HK-2 (cell line): ENCODE results near the gene B4GALNT3.
"Not testable (repeated sequence)": the region's sequence is repeated elsewhere in the genome, so short reads cannot be mapped to it uniquely, and the experiment has no call there.

Experiments
- DNase-seq: peaks from one replicate; pipeline ENCODE4 v3.0.0-alpha.2; 2018; ENCODE audit not compliant: unreplicated experiment

The B4GALNT3 gene

DNA sequence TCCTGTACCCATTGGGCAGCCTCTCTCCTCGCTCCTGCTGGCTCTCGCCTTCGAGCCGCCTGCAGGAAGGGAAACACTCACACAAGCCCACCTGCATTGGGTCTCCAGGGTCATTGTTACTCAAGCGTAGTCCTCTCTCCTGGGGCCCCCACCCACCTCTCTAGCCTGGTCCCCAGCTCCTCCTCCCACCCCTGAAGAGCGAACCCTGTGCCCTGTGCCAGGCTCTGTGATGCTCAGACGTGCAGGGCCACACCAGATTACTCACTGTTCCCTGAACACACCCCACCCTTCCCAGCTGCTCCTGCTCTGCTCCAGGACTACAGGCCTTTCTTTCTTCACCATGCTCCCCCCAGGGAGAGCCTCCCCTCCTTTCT is 115.4 kb downstream of the B4GALNT3 start:
- DNase-seq, result no peak

DNA sequence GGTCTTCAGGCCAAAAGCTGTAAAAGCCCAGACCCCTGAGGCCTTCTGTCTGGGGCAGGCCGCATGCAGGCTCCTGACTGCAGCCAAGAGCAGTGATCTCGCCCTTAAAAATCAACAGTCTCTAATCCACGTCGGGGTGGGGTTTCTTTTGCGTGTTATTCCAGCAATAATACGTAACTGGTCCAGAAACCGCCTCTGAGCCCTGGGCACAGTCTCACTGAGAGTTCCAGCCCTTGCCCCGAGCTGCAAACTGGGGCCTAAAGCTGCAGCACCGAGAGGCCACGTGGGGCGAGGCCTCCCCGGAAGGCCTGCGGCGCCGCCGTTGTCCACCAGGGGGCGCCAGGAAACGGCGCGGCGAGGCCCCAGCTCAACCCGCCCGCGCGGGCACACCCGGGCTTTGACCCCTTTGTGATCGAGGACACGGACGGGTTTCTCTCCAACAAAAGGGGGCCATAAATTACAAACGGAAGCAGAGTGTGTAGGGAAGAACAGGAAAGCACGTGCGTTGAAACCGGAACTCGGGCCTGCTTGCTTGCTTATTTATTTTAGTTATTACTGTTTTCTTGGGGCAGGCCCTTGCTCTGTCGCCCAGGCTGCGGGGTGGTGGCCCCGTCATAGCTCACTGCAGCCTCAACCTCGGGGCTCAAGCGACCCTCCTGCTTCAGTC is 116.3 kb downstream of the B4GALNT3 start:
- peak; percentile 83 for DNase-seq

DNA sequence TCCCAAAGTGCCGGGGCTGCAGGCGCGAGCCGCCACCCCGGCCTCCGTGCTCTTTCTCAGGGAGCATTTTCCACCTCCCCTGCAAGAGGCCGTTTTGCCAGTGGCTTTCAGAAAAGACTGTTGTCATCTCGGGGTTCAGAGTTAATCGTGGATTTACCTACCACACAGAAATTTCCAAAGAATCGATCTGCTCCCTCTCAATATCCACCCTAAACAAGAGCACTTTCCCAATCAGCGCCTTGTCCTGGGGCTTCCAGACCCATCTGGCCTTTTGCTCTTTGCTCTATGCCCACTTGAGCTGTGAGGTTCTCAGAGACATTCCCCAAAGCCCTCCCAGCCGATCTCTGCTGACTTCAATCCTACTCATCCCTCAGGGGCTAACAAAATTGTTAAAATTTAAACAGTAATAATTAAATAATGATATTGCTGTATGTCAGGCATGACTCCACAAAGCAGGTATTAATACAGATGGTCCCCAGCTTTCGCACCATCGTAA is 116.9 kb downstream of the B4GALNT3 start:
- DNase-seq, result no peak

DNA sequence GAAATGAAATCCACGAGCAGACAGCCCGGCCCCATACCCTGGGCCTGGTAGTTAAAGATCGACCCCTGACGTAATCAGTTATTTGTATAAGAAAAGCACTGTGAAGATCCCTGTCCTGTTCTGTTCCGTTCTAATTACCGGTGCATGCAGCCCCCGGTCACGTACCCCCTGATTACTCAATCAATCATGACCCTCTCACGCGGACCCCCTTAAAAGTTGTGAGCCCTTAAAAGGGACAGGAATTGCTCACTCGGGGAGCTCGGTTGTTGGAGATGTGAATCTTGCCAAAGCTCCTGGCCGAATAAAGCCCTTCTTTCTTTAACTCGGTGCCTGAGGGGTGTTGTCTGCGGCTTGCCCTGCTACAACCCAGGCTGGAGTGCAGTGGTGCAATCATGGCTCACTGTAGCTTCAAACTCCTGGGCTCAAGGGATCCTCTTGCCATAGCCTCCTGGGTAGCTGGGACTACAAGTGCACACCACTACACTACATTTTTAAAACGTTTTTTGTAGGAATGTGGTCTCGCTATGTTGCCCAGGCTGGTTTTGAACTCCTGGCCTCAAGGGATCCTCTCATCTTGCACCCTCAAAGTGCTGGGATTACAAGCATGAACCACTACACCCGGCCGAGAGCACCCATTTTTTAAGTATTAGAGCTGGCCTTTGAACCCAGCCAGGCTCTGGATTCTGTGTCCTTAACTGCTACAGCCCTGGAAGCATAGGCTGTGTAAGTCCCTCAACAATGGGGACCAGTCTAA is 118.4 kb downstream of the B4GALNT3 start:
- DNase-seq, result not testable (repeated sequence)

- DNase-seq, result no peak
These were observed 119.1 kb downstream of the B4GALNT3 start for GRCh38 chr12:578748-579419.

GRCh38 chr12:579420-580110 is 119.8 kb downstream of the B4GALNT3 start:
- DNase-seq, result no peak

- DNase-seq, result no peak
These were observed 121.1 kb downstream of the B4GALNT3 start for GRCh38 chr12:580813-581212.

DNA sequence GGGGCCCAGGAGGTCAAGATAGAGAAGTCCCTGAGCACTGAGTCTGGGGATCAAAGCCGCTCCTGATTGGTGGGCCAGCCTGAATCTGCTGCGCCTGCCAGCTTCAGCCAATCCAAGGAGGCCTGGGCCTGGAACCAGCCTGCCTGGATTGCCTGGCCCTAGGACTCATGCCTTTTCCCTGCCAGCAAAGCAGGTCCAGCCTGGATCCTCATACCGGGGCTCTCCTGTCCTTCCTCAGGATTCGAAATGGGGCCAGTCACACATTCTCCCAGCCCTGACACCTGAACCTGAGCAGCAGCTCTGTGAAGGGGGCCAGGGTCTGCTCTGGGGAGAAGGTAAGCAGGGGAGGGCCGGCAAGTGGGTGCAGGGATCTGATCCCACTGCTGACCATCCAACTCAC is 121.6 kb downstream of the B4GALNT3 start:
- DNase-seq, result no peak

DNA sequence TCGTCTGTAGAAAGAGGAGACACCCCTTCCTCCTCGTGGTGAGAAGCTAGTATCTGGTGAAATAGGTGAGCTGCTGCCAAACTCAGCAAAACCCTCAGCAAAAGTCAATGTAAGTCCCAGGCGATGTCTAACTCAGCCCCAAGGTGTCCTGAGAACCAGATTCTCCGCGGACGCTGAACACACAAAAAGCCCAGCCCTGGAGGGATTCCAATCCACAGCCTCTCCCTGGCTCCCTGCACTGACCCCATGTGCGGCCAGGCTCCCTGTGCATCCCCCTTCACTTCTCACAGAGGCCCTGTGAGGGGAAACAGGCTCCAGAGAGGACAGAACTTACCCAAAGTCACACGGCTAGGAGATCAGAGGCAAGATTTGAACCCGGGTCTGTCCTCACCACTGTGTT is 122.0 kb downstream of the B4GALNT3 start:
- no peak for DNase-seq

DNA sequence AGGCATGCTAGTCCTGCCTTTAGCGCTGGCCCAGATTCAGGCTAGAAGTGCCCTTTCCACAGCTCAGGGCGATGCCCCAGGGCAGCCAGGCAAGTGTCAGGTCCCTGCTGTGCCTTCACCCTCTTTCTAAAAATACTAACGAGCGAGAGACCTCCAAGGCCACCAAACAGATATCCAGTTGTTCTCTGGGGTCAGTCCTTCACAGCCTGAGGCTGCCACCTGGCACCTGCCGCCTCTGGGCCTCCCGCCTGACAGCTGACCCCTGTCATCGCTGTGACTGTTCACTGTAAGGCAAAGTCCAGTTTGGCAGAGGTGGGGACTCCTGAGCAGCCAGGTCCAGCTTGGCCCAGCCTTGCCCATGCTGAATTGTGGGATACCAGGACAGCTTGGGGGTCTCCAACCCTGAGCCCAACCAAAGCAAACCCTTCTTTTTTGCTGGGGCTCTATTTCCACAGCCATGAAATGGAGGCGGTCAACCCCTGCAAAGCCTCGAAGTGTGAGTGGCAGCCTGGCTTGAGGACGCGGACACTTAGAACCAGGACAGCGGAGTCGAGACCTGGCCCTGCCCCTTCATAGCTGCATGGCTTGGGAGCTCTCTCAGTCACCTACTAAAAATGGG is 123.6 kb downstream of the B4GALNT3 start:
- DNase-seq, result no peak

GRCh38 chr12:585062-586061 is 125.6 kb downstream of the B4GALNT3 start:
- DNase-seq, result no peak

- no peak for DNase-seq
These were observed 126.8 kb downstream of the B4GALNT3 start for GRCh38 chr12:586318-587071.

DNA sequence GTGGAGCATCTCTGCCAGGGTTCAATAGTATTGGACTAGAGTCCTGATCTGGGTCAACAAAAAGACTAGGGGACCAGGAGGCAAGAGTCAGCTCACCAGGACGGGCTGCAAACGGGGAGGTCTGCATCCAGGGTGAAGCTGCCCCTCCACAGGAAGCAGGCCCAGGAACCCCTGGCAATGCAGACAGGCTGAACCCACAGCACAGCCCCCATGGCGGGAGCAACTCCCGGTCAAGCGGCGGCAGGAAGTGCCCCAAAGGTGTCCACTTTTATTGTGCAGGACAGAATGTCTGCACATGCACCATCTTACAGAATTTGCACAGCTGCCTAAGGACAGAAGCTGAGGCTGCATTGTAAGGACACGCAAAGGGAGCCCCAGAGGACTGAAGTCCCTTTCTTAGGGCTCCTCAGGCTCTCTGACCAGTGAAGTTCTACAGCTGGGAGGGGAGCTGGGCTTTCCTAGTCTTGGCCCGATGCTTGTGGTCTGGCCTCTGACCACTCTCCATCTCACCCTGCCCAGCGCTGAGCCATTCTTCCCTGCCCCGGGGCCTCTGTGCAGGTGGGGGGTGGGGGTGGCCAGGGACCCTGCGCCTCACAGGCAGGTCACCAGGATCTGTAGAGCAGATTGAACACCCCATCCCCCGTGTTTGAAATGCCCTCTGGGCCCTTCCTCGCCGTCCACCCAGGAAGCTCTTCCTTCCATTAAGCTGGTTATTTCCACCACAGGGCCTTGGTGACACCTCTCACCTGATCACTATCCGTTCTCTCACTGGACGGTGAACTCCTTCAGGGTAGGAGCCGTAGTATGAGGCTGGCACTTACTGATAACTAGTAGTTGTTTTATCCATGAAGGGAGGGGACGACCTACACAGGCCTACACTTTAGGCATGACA is 127.6 kb downstream of the B4GALNT3 start:
- DNase-seq, result no peak

DNA sequence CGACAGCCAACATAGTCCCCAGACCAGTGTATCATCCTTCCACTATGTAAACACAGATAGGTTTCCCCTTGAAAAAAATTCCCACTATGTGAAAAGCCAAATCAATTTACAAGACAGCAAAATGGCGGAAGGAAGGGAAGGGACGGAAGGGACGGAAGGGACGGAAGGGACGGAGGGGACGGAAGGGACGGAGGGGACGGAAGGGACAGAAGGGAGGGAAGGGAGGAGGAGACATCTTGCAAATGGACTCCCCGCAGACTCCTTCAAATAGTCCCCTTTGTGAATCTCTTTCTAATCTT is 128.2 kb downstream of the B4GALNT3 start:
- no peak for DNase-seq

GRCh38 chr12:588646-589045 is 128.9 kb downstream of the B4GALNT3 start:
- DNase-seq, result no peak

- no peak for DNase-seq
These were observed 130.5 kb downstream of the B4GALNT3 start for GRCh38 chr12:590206-590750.

DNA sequence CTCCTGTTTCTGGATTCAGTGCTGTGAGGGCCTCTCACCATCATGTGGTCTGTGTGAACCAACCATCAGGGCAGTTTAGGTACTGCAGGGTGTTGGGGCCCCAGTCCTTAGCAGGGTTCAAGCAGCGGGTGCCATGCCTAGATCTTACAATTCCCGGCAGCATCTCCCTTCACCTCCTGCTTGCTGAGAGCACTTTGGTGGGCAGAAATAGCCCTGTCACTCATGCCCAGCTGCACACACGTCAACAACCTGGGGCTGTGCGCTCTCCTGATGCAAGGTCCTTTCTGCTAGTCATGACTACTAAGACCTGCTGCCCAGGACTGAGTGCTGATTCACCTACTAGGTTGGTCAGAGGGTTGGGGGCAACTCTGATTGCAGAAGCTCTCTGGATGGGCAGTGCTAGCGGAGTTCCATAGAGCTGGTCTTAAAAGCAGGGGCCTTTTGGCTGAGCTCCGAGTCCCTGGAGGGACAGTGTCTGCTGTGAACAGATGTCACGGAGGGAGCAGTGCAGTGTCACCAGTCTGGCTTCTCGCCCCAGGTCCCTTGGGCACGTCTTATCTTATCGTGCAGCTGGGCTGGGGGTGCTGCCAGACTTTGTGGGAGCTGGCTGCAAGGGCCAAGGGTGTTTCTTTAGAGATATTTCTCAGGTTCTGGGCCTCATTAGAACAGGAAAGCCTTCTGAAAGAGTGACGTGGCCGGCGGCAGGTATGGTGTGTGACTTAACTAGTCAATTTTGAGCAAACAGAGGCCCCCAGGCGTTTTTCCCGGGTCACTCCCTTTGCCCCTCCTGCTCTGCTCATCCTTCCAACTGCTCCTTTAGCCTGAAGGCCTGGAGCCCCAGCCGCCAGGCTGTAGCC is 131.7 kb downstream of the B4GALNT3 start:
- DNase-seq, result no peak

GRCh38 chr12:592024-592505 is 132.3 kb downstream of the B4GALNT3 start:
- DNase-seq, result no peak
